ENCODE results near the gene PDE6A.
A peak's percentile ranks its signal among the peaks of the same experiment; 100 is the strongest.
"Not testable (repeated sequence)": the region's sequence is repeated elsewhere in the genome, so short reads cannot be mapped to it uniquely, and the experiment has no call there.

PDE6A gene

GRCh38 chr5:149892594-149892993 is 52.0 kb downstream of the PDE6A start:
- no peak for DNase-seq

DNA sequence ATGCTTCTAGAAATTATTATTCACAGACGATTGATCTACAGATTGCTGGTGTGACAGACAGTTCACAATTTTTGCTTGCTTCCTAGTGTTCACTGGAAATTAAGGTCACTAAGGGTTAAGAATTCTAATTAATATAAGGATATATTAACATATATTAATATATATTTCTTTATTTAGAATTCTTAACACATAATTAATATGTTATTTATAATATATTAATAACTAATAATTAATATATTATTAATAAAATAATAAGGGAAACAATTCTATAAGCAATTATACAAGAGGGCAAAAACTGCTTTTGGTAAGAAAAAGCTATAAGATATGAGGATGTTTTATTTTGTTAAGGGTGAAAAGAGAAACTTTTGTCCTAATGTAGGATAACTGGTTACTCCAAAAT is 56.3 kb downstream of the PDE6A start:
- no peak for DNase-seq

- DNase-seq = peak; percentile 97
These were observed 56.9 kb downstream of the PDE6A start for GRCh38 chr5:149887622-149888183.

DNA sequence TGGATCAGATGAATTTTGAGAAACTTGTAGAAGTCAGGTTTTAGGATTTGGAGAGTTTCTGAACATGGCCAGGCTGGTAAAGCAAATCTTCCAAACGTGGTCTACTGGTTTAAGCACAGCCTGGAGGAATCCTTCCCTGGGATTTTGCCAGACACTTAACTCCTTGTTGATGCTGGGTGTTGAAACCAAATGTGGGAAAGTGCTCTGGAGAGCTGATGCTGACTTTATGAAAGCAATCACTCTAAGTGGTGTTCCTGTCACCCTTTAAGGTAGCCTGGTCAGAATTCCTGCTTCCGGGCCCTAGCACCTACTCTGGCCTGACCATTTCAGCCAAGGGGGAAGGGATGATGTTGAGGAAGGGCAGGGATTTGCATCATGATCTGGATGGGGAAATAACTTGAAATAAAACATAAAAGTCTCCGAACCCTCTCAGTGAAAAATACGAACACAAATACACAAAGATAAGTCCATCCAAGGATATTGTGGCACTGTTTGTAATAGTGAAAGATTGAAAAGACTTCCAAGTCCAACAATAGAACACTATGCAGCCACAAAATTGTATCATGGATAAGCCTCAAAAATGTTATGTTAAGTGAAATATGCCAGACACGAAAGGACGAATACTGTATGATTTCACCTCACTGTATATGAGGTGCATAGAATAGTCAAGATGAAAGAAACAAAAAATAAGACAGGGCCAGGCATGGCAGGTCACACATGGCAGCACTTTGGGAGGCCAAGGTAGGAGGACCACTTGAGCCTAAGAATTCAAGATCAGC is 57.7 kb downstream of the PDE6A start:
- no peak for DNase-seq

DNA sequence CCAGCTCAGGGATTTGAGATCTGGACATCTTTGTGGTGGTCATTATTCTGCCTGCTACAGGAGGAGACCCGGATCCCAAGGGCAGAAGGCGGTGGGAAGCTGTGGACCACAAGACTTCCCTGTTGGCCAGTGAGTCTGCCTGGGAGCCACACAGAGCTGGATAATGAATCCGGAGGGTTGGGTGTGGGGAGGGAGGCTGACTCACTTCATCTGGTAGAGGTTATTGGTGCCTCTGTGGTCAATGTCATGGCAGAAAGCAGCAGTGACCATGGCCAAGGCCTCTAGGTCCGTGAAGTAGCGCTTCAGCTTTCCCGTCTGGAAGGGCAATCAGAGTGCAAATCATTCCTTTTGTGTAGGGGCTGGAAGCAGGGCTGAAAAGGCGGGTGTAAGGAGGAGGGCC is 58.5 kb downstream of the PDE6A start:
- no peak for DNase-seq

DNA sequence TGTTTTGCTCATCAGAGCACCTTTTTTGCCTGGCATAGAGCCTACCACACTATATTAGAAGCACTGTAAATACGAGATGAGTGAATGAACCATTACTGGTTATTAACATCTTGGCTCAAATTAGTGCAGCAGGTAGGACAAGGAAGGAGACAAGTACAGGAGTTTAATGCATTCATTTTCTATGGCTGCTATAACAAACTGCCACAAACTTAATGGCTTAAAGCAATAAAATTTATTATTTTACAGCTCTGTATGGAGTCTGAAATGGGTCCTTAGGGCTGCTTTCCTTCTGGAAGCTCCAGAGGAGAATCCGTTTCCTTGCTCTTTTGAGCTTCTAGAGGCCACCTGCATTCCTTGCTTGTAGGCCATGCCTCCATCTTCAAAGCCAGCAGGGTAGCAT is 59.1 kb downstream of the PDE6A start:
- no peak for DNase-seq

DNA sequence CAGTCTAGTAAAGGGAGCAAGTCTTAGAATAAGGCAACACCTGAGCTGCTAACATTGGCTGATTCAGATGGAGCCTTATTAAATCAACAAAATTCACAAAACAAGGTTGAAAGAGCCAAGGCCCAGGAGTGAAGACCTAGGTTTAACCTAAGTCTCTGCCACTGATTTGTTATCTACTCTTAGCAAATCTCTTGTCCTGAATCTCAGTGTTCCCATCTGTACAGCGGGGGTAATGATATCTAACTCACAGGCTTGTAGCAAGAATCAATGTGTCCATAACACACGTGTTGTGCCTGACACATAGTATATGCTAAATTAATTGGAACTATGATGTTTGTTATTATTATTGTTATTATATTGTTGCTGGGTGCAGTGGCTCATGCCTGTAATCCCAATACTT is 61.0 kb downstream of the PDE6A start:
- DNase-seq = no peak

GRCh38 chr5:149882633-149883032 is 62.0 kb downstream of the PDE6A start:
- DNase-seq = not testable (repeated sequence)

- no peak for DNase-seq
These were observed 62.7 kb downstream of the PDE6A start for GRCh38 chr5:149881874-149882273.

GRCh38 chr5:149881069-149881622 is 63.4 kb downstream of the PDE6A start:
- no peak for DNase-seq

DNA sequence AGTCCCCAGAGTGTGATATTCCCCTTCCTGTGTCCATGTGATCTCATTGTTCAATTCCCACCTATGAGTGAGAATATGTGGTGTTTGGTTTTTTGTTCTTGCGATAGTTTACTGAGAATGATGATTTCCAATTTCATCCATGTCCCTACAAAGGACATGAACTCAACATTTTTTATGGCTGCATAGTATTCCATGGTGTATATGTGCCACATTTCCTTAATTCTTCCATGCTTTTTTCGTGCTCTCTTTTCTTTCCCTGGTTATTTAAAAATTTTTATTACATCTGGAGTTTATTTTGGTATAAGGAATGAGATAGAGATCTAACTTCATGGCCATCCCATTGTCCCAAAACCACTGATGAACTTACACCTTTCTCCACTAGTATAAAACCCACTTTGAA is 65.0 kb downstream of the PDE6A start:
- not testable (repeated sequence) for DNase-seq

DNA sequence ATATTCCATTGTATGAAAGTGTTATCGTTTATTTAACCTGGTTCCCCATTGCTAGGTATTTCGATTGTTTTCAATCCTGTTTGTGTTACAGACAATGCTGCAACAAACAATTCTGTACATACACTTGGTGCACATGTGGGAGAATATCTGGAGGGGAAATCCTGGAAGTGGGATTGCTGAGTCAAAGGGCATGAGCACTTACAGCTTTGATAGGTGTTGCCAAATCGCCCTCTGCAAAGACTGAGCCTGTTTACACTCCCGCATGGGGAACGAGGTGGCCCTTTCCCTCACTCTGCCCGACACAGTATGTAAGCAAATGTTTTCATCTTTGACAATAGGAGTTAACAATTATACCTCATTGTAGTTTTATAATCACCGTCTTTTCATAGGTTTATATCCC is 66.2 kb downstream of the PDE6A start:
- DNase-seq = no peak

DNA sequence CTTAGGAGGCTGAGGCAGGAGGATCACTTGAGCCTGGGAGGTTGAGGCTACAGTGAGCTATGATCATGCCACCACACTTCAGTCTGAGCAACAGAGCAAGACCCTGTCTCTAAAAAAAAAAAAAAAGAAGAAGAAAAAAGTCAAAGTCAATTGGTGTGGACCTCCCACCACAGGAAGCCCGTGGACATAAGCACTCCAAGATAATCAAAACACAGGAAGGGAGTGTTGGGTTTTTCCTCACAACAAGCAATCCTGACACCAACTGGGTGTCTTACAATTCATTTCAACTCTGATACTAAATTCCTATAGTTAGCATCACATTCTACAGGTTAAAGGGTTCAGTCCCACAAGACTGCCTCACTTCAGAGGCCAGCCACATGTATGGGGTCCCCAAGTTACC is 70.7 kb downstream of the PDE6A start:
- peak; percentile 69 for DNase-seq

- peak; percentile 35 for DNase-seq
These were observed 72.1 kb downstream of the PDE6A start for GRCh38 chr5:149872351-149873040.

- DNase-seq = no peak
These were observed 73.1 kb downstream of the PDE6A start for GRCh38 chr5:149871471-149871870.

DNA sequence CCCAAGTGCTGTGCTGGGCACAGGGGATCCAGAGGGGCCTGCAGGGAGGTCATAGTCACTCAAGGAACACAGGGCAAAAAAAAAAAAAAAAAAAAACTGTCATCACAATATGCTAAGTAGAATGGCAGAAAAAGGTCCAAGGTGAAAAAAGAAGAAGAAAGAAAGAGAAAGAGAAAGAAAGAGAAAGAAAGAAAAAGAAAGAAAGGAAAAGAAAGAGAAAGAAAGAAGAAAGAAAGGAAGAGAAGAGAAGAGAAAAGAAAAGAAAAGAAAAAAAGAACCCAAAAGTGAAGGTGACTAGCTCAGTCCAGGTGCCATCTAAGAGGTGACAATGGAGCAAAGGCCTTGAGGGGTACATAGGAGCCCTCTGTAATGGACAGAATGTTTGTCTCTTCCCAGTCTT is 73.9 kb downstream of the PDE6A start:
- no peak for DNase-seq

DNA sequence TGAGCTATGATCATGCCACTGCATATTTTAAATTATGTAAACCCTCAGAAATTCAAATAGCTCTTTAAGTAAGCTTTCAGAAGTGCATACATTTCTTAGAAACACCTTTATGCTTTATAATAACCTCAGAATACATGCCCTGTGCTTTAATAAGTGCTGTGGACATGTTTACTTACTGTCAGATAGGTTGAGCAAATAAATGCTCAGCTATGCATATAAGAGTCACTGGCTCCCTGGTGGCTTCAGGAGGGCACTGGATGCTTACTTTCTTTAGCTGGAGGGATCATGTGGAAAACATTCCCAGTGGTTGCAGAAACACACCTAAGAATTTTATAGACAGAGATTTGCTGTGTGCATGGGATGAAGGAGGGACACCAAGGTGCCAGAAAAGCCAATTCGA is 74.4 kb downstream of the PDE6A start:
- no peak for DNase-seq

DNA sequence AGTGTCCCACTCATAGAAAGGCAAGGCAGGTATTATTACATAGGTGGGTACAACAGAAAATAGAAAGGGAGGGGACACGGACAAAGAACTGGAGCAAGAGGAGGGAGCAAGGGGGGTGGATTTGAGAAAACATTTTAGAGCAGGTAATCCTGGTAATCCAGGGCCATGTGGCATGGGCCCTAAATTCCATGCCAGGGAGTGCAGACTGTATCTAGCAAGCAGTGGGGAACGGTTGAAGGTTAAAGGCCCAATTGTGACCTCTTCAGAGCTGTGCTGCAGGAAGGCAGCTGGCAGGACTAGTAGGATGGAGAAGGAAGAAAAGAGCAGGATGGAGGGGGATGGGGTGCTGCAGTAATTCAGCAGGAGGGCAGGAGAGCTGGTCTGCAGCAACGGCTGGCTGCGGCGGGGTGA is 75.2 kb downstream of the PDE6A start:
- DNase-seq = no peak

GRCh38 chr5:149865746-149866145 is 78.8 kb downstream of the PDE6A start:
- no peak for DNase-seq

GRCh38 chr5:149863830-149864229 is 80.8 kb downstream of the PDE6A start:
- DNase-seq = peak; percentile 42

DNA sequence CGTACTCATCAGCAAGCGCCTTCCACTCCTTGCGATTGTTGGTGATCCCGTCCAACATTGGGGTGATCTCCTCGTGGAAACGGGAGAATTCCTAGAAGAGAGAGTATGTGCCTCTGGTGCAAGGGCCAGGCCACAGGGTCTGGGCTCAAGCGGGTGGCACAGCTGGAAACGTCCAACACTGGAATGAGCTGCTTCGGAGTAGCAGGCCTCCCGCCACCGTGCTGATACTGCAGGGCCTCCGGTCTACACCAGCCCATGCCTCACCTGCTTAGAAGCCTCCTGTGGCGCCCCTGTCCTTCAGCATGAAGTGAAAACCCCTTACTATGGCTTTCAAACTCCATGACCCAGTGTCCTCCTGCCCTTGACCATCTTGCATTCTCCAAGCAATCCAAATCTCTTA is 81.4 kb downstream of the PDE6A start:
- no peak for DNase-seq

- no peak for DNase-seq
These were observed 83.7 kb downstream of the PDE6A start for GRCh38 chr5:149860801-149861322.

DNA sequence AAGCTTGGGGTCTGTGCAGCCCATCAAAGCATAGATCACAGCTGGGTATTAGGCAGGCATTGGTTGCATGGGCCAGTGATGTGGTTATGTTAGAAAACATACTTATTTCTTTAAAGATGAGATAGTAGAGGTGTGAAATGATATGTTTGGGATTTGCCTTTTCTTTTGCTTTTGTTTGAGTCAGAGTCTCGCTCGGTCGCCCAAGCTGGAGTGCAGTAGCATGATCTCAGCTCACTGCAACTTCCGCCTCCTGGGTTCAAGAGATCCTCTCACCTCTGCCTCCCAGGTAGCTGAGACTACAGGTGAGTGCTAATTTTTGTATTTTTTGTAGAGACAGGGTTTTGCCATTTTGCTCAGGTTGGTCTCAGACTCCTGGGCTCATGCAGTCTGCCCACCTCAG is 84.8 kb downstream of the PDE6A start:
- DNase-seq = no peak

GRCh38 chr5:149858481-149858880 is 86.1 kb downstream of the PDE6A start:
- not testable (repeated sequence) for DNase-seq

Data from hematopoietic multipotent progenitor cell treated with erythropoietin and hydrocortisone succinate and interleukin-3 and kit ligand, for 4 days (in vitro differentiated cells).